ENCODE results near the gene STIP1. TPM values are rescaled to one million over a fixed set of nuclear protein-coding genes. Genes with fewer than 3 reads are reported as not detected.

Gene STIP1
- total and polyA plus RNA-seq, 10 of the 15 experiments (the other 5 are each of a cell fraction or from before 2014, with no cell fraction given) = 25.2 to 291 (median 191) TPM

GRCh38 chr11:64225608-64226506, 39.9 kb downstream of the STIP1 start, which contains the start of the genes NUDT22 and TRPT1 (continued):
- TF ChIP-seq CTCF (IDR thresholded peaks at IDR 0.05 in 2 of 3, conservative IDR thresholded peaks at IDR 0.05 in 1 of 3; ENCODE audit: control insufficient read depth in 2 of 3, extremely low read depth in 1 of 3, insufficient read depth in 1 of 3, low read depth in 3 of 3, low read length in 3 of 3) (peak; percentile 25 to 48 (median 36); a peak in 4 of 6 replicates), ELK1 (IDR thresholded peaks at IDR 0.05; ENCODE audit: low read depth, low read length) (peak; percentile 71; the same call in 1 of the 2 replicates), TAF1 (IDR thresholded peaks at IDR 0.05; ENCODE audit: borderline replicate concordance, low read depth, low read length) (peak; percentile 50; the same call in 1 of the 2 replicates), SUPT20H (IDR thresholded peaks at IDR 0.05; ENCODE audit: borderline replicate concordance, control insufficient read depth, low read depth, low read length) (no peak), SMC3 (IDR thresholded peaks at IDR 0.05; ENCODE audit: borderline replicate concordance, low read length) (no peak), RB1 (IDR thresholded peaks at IDR 0.05; ENCODE audit: borderline replicate concordance) (peak; percentile 53; the same call in 1 of the 2 replicates), NBN (IDR thresholded peaks at IDR 0.05) (no peak), PAX5 (IDR thresholded peaks at IDR 0.05; ENCODE audit: borderline replicate concordance, low read depth, low read length) (no peak), NFYA (IDR thresholded peaks at IDR 0.05; ENCODE audit: borderline replicate concordance, low read depth, low read length) (no peak), USF1 (IDR thresholded peaks at IDR 0.05; ENCODE audit: borderline replicate concordance, extremely low read length, insufficient read depth, low read depth, low read length) (no peak), MEF2B (IDR thresholded peaks at IDR 0.05; ENCODE audit: partially characterized antibody, poor library complexity, severe bottlenecking) (no peak), POLR2A (IDR thresholded peaks at IDR 0.05; ENCODE audit: low read depth, low read length) (peak; percentile 71), FOS (IDR thresholded peaks at IDR 0.05; ENCODE audit: borderline replicate concordance, extremely low read depth, insufficient read length) (no peak), RELA (IDR thresholded peaks at IDR 0.05; ENCODE audit: borderline replicate concordance, partially characterized antibody) (no peak), IKZF1 (conservative IDR thresholded peaks at IDR 0.05) (peak; percentile 49), ZBTB33 (IDR thresholded peaks at IDR 0.05) (no peak), MAX (IDR thresholded peaks at IDR 0.05; ENCODE audit: low read depth, low read length) (no peak), ZBTB11 (CRISPR knock-in tag; IDR thresholded peaks at IDR 0.05) (peak; percentile 64)

Measured in GM12878 (cell line).